ENCODE results near the gene SUB1.

The SUB1 gene

GRCh38 chr5:32612134-32612888, 27.0 kb downstream of the SUB1 start:
- no peak for TF ChIP-seq TAF1 (IDR thresholded peaks at IDR 0.05; ENCODE audit: borderline replicate concordance, insufficient read depth, low read length)

DNA sequence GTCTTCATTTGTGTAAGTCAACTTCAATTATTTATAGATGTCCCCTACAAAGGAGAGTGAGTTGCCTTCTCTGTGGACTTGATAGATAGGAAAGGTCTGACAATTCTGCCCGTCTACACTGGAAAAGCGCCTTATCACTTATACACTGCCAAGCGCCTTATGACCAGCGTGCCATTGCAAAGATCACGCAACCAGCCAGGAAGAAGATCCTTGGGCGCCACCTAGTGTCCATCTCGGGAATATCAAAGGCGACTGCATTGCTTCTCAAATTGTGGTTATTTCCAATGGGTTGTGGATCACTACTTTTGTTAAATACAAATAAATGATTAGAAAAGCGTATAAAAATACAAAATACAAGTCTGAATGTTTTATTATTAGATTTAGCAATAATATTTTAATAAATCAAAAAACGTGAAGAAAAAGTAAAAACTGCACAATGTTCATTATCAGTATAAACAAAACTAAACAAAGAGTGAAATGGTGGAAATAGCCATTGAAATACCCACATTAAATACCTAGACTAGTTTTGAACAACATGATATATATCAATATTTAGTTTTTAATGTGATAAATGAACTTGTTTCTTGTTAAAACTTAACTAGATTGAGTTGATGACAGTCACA, 27.8 kb downstream of the SUB1 start:
- no peak for TF ChIP-seq REST (IDR thresholded peaks at IDR 0.05; ENCODE audit: insufficient read depth in 1 of 2, low read depth in 2 of 2, low read length in 2 of 2)
- TF ChIP-seq POLR2AphosphoS5 (IDR thresholded peaks at IDR 0.05; ENCODE audit: low read depth, low read length): no peak
- TF ChIP-seq TAF1 (IDR thresholded peaks at IDR 0.05; ENCODE audit: borderline replicate concordance, insufficient read depth, low read length): no peak
- TF ChIP-seq SIN3A (IDR thresholded peaks at IDR 0.05; ENCODE audit: borderline replicate concordance, insufficient read depth, low read length): no peak
- TF ChIP-seq FOXP2 (optimal IDR thresholded peaks at IDR 0.05; ENCODE audit: borderline replicate concordance, extremely low read depth, extremely low read length, insufficient read depth): no peak

DNA sequence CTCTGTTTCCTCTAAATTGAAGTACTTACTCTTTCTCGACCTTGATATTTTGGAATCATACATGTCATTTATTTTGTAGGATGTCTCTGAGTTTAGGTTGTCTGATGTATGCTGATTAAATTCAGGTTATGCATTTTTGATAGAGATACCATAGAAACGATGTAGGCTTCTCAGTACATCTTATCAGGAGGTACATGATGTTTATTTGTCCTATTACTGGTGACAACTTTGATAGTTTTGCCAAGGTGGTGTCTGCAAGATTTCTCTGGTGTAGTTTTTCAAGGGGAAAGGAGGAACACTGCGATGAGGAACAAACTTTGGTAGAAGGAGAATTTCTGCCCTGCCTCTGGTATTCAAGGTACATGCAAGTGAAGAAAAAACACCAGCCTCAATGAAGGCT, 29.9 kb downstream of the SUB1 start:
- no peak for TF ChIP-seq FOXP2 (optimal IDR thresholded peaks at IDR 0.05; ENCODE audit: borderline replicate concordance, extremely low read depth, extremely low read length, insufficient read depth)
- TF ChIP-seq POLR2AphosphoS5 (IDR thresholded peaks at IDR 0.05; ENCODE audit: low read depth, low read length): no peak
- no peak for TF ChIP-seq TAF1 (IDR thresholded peaks at IDR 0.05; ENCODE audit: borderline replicate concordance, insufficient read depth, low read length)
- TF ChIP-seq REST (IDR thresholded peaks at IDR 0.05; ENCODE audit: insufficient read depth in 1 of 2, low read depth in 2 of 2, low read length in 2 of 2): no peak
- TF ChIP-seq SIN3A (IDR thresholded peaks at IDR 0.05; ENCODE audit: borderline replicate concordance, insufficient read depth, low read length): no peak

DNA sequence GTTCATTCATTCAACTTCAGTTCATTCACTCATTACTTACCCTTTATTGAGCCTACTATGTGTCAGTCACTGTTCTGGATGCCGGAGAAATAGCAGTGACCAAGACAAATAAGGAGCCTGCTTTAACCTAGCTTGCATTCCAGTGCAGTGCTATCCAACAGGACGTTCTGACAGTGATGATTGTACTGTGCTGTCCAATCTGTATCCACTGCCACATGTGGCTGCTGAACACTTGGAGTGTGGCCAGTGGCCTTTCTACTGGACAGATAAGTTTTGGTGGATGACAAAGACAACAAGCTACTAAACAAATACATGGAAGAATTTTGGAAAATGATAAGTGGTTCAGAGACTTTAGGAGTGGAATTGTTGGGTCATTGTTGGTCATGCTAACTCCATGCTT, 33.6 kb downstream of the SUB1 start:
- TF ChIP-seq SIN3A (IDR thresholded peaks at IDR 0.05; ENCODE audit: borderline replicate concordance, insufficient read depth, low read length): no peak
- TF ChIP-seq FOXP2 (optimal IDR thresholded peaks at IDR 0.05; ENCODE audit: borderline replicate concordance, extremely low read depth, extremely low read length, insufficient read depth): no peak
- TF ChIP-seq POLR2AphosphoS5 (IDR thresholded peaks at IDR 0.05; ENCODE audit: low read depth, low read length): no peak
- no peak for TF ChIP-seq REST (IDR thresholded peaks at IDR 0.05; ENCODE audit: insufficient read depth in 1 of 2, low read depth in 2 of 2, low read length in 2 of 2)
- no peak for TF ChIP-seq TAF1 (IDR thresholded peaks at IDR 0.05; ENCODE audit: borderline replicate concordance, insufficient read depth, low read length)

GRCh38 chr5:32621256-32621655, 35.9 kb downstream of the SUB1 start:
- TF ChIP-seq SIN3A (IDR thresholded peaks at IDR 0.05; ENCODE audit: borderline replicate concordance, insufficient read depth, low read length) (no peak), POLR2AphosphoS5 (IDR thresholded peaks at IDR 0.05; ENCODE audit: low read depth, low read length) (no peak), TAF1 (IDR thresholded peaks at IDR 0.05; ENCODE audit: borderline replicate concordance, insufficient read depth, low read length) (no peak)

GRCh38 chr5:32625106-32625505, 39.7 kb downstream of the SUB1 start:
- TF ChIP-seq POLR2AphosphoS5 (IDR thresholded peaks at IDR 0.05; ENCODE audit: low read depth, low read length) (no peak), FOXP2 (optimal IDR thresholded peaks at IDR 0.05; ENCODE audit: borderline replicate concordance, extremely low read depth, extremely low read length, insufficient read depth) (no peak), SIN3A (IDR thresholded peaks at IDR 0.05; ENCODE audit: borderline replicate concordance, insufficient read depth, low read length) (no peak), TAF1 (IDR thresholded peaks at IDR 0.05; ENCODE audit: borderline replicate concordance, insufficient read depth, low read length) (no peak), REST (IDR thresholded peaks at IDR 0.05; ENCODE audit: insufficient read depth in 1 of 2, low read depth in 2 of 2, low read length in 2 of 2) (no peak)
